Neutrophil (primary cell): ENCODE measurements around the gene TTF2.

Experiments used
- H3K27ac ChIP-seq: fragments of 200-600 bp; sonication (generic); 2 replicates; pipeline ENCODE4 v1.5.1; 2016; ENCODE audit warnings: mild to moderate bottlenecking, moderate library complexity
- H3K27me3 ChIP-seq: fragments of 200-600 bp; sonication (generic); 2 replicates; pipeline ENCODE4 v1.6.0; 2016; ENCODE audit warnings: mild to moderate bottlenecking
- H3K36me3 ChIP-seq: fragments of 200-600 bp; sonication (generic); 2 replicates; pipeline ENCODE4 v1.5.1; 2017
- H3K4me1 ChIP-seq, 2 experiments: fragments of 200-600 bp in 1 of 2; sonication (generic) in 1 of 2; 1 replicate in 1 of 2; 2 replicates in 1 of 2; pipeline versions ENCODE4 v1.5.1 to v1.6.1; 2013 to 2016; ENCODE audit warnings: low read depth in 1 of 2, low read length in 1 of 2, mild to moderate bottlenecking in 1 of 2, moderate library complexity in 1 of 2; ENCODE audit not compliant: control insufficient read depth in 1 of 2, insufficient read depth in 1 of 2
- H3K4me3 ChIP-seq, 2 experiments: fragments of 200-600 bp in 1 of 2; sonication (generic) in 1 of 2; 1 replicate in 1 of 2; 2 replicates in 1 of 2; pipeline ENCODE4 v1.5.1; 2013 to 2016; ENCODE audit warnings: low read depth in 1 of 2, low read length in 1 of 2, mild to moderate bottlenecking in 1 of 2, moderate library complexity in 1 of 2
- H3K9me3 ChIP-seq: fragments of 200-600 bp; sonication (generic); 2 replicates; pipeline ENCODE4 v1.5.1; 2016
- TF ChIP-seq, protein P1 (sequence below): fragments of 200-600 bp; sonication (generic); IDR thresholded peaks from 2 replicates; pipeline ENCODE4 v1.5.1; 2016; ENCODE audit warnings: antibody characterized with exemption

Gene TTF2

DNA sequence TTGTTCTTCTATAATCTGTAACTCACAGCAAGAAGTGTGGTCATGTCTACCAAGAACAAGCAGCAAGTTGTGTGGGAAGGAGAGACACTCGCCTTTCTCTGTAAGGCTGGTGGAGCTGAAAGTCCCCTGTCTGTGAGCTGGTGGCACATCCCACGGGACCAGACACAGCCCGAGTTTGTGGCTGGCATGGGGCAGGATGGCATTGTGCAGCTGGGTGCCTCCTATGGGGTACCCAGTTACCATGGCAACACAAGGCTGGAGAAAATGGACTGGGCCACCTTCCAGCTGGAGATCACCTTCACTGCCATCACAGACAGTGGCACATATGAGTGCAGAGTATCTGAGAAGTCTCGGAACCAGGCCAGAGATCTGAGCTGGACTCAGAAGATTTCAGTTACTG is 43.1 kb upstream of the TTF2 start:
- Histone ChIP-seq H3K4me1 (no peaks in the 10 kb centered on the region), H3K27ac (no peak overlapping the region), H3K36me3 (peaks cover 91% of the 10 kb centered on the region), H3K27me3 (no peaks in the 10 kb centered on the region), H3K9me3 (peaks cover 3% of the 10 kb centered on the region), H3K4me3 (no peak overlapping the region)
- TF ChIP-seq, protein P1, sequence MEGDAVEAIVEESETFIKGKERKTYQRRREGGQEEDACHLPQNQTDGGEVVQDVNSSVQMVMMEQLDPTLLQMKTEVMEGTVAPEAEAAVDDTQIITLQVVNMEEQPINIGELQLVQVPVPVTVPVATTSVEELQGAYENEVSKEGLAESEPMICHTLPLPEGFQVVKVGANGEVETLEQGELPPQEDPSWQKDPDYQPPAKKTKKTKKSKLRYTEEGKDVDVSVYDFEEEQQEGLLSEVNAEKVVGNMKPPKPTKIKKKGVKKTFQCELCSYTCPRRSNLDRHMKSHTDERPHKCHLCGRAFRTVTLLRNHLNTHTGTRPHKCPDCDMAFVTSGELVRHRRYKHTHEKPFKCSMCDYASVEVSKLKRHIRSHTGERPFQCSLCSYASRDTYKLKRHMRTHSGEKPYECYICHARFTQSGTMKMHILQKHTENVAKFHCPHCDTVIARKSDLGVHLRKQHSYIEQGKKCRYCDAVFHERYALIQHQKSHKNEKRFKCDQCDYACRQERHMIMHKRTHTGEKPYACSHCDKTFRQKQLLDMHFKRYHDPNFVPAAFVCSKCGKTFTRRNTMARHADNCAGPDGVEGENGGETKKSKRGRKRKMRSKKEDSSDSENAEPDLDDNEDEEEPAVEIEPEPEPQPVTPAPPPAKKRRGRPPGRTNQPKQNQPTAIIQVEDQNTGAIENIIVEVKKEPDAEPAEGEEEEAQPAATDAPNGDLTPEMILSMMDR = no peak

DNA sequence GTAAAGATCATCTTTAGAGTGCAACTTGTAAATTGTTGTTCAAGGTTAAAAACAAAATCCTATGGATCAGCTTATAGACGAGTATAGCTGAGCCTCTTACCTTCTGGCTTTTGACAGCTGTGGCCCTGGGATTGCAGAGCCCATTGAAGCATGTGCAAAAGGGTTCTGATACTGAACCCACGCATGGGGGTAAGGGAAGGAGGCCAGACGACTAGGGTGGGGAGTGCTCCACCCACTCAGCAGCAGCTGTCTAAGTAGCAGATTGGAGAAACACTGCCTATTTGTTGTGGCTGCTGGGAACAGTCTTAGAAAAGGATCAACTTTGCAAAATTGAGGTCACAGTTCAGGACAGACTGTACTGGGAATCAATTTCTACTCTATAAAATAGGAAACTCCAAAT is 42.5 kb upstream of the TTF2 start:
- Histone ChIP-seq H3K27me3 (no peaks in the 10 kb centered on the region), H3K4me1 (no peaks in the 10 kb centered on the region), H3K4me3 (no peak overlapping the region), H3K36me3 (peaks cover 94% of the 10 kb centered on the region), H3K27ac (no peak overlapping the region), H3K9me3 (peaks cover 3% of the 10 kb centered on the region)
- TF ChIP-seq, protein P1 = no peak

DNA sequence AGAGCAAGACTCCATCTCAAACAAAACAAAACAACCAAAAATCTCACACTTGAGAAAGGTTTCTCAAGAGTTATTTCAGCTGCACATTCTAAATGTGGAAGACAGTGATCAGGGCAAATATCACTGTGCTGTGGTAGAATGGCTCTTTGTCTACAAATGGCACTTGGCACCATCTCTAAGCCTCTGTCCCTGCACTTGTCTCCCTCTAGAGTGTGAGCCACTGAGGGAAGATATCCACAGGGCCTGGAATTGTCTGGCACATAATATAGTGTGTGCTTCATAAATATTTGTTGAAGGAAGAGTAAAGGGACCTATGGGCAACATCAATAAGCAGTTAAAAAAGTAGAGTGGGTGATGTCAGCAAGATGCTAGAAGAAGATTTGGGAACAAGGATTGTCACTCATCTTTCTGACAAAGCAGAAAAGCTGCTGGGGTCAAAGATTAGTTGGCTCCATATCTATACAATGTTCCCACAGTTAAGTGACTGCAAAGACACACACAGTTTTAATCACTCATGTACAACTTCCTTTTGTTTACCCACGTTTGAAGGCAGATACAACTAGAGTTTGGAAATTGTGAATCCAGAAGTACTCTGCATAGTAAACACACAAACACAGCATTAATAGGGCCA is 39.5 kb upstream of the TTF2 start:
- Histone ChIP-seq H3K27me3 (no peaks in the 10 kb centered on the region), H3K9me3 (peaks cover 2% of the 10 kb centered on the region), H3K27ac (no peak overlapping the region), H3K4me1 (no peaks in the 10 kb centered on the region), H3K4me3 (no peak overlapping the region), H3K36me3 (peaks cover 95% of the 10 kb centered on the region)
- TF ChIP-seq, protein P1 = no peak

DNA sequence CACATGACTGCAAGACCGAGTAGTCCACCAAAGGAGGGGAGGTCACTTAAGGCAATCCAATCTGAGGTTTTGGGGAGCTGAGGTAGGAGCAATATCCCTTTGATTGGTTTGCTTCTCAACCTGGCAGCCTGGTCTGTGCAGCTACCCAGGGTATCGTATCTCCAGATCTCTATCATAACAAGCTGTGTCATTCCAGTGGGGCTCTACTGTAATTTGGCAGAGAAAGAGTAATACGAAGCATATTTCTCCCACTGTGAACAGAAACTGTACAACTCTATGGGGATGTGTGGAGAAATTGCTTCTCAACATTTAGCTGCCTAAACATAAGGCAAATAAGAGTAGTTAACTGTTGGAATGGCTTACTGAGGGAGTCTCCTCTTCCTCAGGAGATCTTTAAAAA is 38.0 kb upstream of the TTF2 start:
- no peaks in the 10 kb centered on the region for H3K27me3 ChIP-seq
- H3K9me3 ChIP-seq = no peaks in the 10 kb centered on the region
- TF ChIP-seq, protein P1 = no peak
- H3K4me3 ChIP-seq = no peak overlapping the region
- no peaks in the 10 kb centered on the region for H3K4me1 ChIP-seq
- peaks cover 96% of the 10 kb centered on the region for H3K36me3 ChIP-seq
- no peak overlapping the region for H3K27ac ChIP-seq

DNA sequence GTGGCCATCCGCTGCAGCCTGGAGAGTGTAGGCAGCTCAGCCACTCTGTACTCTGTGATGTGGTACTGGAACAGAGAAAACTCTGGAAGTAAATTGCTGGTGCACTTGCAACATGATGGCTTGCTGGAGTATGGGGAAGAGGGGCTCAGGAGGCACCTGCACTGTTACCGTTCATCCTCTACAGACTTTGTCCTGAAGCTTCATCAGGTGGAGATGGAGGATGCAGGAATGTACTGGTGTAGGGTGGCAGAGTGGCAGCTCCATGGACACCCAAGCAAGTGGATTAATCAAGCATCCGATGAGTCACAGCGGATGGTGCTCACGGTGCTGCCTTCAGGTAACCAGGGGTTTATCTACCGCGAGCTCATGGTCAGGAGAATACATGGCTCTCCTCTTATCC is 34.6 kb upstream of the TTF2 start:
- no peak overlapping the region for H3K4me3 ChIP-seq
- no peaks in the 10 kb centered on the region for H3K4me1 ChIP-seq
- H3K27ac ChIP-seq = no peak overlapping the region
- TF ChIP-seq, protein P1 = no peak
- no peaks in the 10 kb centered on the region for H3K27me3 ChIP-seq
- H3K36me3 ChIP-seq = peaks cover 93% of the 10 kb centered on the region
- no peaks in the 10 kb centered on the region for H3K9me3 ChIP-seq
